Measurements from ENCODE around the gene FOXE3.

The FOXE3 gene

DNA sequence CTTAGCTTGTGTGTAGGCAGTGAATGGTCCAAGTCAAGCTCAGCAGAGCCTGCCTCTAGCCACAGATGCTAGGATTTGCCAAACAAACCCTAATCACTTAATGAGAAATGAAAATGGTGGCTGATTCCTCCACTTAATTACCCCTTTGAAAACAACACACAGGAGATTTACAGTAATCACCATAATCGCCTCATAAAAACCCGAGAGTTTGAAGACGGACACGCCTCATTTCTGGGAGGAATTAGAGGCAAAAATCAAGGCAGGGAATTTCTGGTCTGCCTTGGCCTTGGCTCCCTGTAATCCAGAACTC is 16.3 kb upstream of the FOXE3 start:
- in situ Hi-C loops (cut with MboI; ENCODE audit: low sequenced_read_pairs, unreplicated experiment), result no loop called here
- TF ChIP-seq, protein P1, sequence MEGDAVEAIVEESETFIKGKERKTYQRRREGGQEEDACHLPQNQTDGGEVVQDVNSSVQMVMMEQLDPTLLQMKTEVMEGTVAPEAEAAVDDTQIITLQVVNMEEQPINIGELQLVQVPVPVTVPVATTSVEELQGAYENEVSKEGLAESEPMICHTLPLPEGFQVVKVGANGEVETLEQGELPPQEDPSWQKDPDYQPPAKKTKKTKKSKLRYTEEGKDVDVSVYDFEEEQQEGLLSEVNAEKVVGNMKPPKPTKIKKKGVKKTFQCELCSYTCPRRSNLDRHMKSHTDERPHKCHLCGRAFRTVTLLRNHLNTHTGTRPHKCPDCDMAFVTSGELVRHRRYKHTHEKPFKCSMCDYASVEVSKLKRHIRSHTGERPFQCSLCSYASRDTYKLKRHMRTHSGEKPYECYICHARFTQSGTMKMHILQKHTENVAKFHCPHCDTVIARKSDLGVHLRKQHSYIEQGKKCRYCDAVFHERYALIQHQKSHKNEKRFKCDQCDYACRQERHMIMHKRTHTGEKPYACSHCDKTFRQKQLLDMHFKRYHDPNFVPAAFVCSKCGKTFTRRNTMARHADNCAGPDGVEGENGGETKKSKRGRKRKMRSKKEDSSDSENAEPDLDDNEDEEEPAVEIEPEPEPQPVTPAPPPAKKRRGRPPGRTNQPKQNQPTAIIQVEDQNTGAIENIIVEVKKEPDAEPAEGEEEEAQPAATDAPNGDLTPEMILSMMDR (IDR thresholded peaks at IDR 0.05; ENCODE audit: borderline replicate concordance, control extremely low read depth, extremely low read depth, insufficient read depth, missing control alignments), result no peak
- no peak for DNase-seq (ENCODE audit: low spot score)

DNA sequence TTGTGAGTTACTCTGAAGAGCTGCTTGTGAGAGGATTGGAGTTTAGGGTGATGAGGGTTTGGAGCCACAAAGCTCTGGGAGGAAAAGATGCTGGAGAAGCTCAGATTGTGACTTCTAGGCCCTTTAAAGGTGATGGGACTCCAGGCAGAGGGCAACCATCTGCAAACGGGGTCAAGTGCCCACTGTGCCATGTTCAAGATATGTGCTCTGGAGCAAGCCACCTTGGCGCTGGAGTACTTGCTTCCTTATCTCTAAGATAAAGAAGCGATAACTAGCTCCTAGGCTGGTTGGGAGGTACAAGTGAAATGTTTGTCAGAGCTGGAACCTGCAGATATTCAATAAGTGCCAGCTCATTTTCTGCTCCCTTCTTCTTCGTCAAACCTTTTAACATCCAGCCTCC is 14.3 kb upstream of the FOXE3 start:
- TF ChIP-seq, protein P1 (IDR thresholded peaks at IDR 0.05; ENCODE audit: borderline replicate concordance, control extremely low read depth, extremely low read depth, insufficient read depth, missing control alignments), result no peak
- in situ Hi-C loops (cut with MboI; ENCODE audit: low sequenced_read_pairs, unreplicated experiment), result no loop called here
- no peak for DNase-seq (ENCODE audit: low spot score)

DNA sequence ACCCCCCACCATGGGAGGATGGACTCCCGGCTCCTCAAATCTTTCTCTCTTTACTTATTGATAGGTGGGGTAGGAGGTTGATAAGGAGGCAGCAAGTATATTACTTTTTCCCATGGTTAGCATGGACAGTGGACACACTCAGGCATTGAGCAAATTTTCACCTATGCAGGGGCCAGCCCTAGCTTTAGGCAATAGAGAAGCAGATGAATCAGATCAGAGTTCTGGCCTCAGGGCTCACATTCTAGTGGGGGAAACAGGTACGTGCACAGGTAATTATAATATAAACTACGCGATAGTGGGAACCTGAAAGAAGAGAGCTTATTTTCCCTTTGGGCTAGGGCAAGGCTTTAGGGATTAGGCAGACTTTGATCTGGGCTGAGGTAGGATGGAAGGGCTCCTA is 13.5 kb upstream of the FOXE3 start:
- DNase-seq (ENCODE audit: low spot score), result no peak
- in situ Hi-C loops (cut with MboI; ENCODE audit: low sequenced_read_pairs, unreplicated experiment), result no loop called here
- TF ChIP-seq, protein P1 (IDR thresholded peaks at IDR 0.05; ENCODE audit: borderline replicate concordance, control extremely low read depth, extremely low read depth, insufficient read depth, missing control alignments), result no peak

DNA sequence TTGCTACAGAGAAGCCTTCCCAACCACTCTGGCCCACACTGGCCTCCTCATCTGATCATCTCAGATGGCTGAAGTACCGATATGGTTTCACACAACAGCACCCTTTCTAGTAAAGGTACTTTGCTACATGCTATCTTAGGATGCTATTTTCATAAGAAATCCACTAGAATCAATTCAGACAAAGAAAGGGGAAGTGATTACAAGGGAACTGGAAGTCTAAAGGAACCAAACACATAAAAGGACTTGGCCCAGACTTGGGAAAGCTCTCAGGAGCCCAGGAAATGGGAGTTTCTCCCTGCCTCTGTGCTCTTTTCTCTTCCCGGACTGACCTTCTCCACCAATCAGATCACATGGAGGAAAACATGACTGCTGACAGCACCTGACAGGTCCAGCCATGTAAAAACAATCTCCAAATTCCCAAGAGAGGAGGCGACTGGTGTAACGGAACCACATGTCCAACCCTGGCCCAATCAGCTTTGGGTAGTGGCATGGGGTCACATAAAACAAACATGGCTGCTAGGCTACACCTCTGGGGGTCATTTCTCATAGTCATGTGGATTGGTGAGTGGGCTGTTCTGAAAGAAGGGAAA is 12.7 kb upstream of the FOXE3 start:
- TF ChIP-seq, protein P1 (IDR thresholded peaks at IDR 0.05; ENCODE audit: borderline replicate concordance, control extremely low read depth, extremely low read depth, insufficient read depth, missing control alignments), result no peak
- in situ Hi-C loops (cut with MboI; ENCODE audit: low sequenced_read_pairs, unreplicated experiment), result no loop called here
- no peak for DNase-seq (ENCODE audit: low spot score)

DNA sequence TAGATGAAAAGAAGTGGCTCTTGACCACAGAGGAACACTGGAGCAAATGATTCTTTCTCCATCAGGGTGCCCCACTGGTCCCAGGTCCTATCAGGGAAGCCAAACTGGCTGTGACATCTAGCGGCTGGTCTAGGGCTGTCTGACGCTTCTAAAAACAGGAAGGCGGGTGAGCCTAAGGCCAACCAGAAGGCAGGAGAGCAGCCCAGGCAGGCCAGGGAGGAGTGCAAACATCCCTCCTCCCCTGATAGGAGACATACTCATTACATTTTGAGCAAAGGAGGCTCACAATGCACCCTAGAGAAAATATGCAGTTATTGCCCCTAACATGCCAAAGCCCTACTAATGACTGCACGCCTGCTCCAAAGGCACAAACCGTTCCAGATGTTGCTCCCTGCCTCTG is 10.4 kb upstream of the FOXE3 start:
- in situ Hi-C loops (cut with MboI; ENCODE audit: low sequenced_read_pairs, unreplicated experiment), result no loop called here
- no peak for DNase-seq (ENCODE audit: low spot score)
- TF ChIP-seq, protein P1 (IDR thresholded peaks at IDR 0.05; ENCODE audit: borderline replicate concordance, control extremely low read depth, extremely low read depth, insufficient read depth, missing control alignments), result no peak

DNA sequence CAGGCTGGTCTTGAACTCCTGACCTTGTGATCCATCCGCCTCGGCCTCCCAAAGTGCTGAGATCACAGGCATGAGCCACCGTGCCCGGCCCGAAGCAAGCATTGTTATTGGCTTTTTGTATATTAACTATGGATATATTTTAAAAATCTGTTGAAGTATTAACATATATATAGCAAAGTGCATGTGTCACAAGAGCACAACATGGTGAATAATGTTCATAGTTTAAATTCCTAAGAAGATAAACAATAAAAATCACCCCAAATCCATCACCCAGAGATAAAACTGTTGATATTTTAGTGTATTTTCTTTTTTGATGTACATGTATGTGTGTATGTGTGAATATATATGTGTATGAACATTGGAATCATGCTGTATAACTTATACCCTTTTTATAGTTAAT is 9.1 kb upstream of the FOXE3 start:
- in situ Hi-C loops (cut with MboI; ENCODE audit: low sequenced_read_pairs, unreplicated experiment), result no loop called here

More for the DNA sequence above, 9.1 kb upstream of the FOXE3 start:
- DNase-seq (ENCODE audit: low spot score), result no peak
- TF ChIP-seq, protein P1 (IDR thresholded peaks at IDR 0.05; ENCODE audit: borderline replicate concordance, control extremely low read depth, extremely low read depth, insufficient read depth, missing control alignments), result no peak

All from GM13976 (cell line).